SHP77 treated with DMSO at 0.1 percent for 48 hours (cell line): ENCODE data around the gene RORB.
"Not testable (repeated sequence)": the region's sequence is repeated elsewhere in the genome, so short reads cannot be mapped to it uniquely, and the experiment has no call there.

Source experiments
- DNase-seq: peaks from one replicate; lab custom pipeline; 2025; lab: John Stamatoyannopoulos, UW

RORB gene

DNA sequence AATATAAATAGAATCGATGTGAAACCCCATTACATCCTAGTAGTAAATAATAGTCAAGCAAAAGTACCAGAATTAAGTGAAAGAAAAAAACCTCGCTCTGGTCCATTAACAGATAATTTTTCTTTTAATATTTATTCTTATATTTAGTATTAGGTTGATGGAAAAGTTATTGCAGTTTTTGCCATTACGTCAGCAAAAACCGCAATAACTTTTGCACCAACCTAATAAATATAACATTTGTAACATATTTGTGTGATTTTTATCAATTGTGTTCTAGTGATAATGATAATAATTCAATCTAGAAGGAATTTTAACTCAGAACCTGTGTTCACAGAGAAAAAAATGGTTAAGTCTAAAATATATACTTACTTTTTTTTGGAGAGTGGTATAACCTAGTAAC lies 16.1 kb downstream of the RORB start:
- no peak for DNase-seq

DNA sequence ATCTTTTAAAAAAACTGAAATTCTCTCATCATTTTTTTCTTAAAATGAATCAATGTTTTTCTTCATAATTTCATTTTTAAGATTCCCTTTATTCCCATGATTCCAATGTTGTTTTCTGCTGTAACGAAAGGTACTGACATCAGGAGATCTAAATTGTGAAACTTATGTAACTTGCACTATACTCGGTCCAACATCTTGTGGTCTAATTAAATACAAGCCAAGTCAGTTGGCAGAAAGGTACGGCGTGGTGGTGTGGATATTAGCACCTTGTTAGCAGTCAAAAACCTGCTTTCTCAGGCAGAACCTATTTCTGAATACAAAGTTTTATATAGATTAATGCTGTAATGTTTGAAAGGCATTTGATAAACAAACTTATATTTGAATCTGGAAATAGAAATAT lies 20.1 kb downstream of the RORB start:
- DNase-seq: no peak

DNA sequence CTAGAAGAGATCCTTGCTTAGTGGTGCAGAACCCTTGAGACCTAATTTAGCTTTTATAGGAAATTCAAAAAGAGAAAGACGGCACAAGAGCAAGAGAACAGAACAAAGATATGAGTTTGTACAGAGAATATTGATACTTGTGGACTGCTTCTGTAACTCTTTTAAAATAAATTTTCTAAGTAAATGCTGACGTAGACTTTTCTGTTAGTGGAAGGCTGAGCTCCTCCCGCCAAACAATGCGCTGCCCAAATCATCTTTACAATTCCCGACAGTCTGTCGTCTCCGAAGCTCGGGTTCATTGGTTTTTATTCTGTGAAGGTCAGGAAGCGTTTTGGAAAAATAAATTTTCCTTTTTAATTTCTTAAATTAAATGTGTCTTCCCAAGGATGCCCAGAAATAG lies 22.3 kb downstream of the RORB start:
- no peak for DNase-seq

DNA sequence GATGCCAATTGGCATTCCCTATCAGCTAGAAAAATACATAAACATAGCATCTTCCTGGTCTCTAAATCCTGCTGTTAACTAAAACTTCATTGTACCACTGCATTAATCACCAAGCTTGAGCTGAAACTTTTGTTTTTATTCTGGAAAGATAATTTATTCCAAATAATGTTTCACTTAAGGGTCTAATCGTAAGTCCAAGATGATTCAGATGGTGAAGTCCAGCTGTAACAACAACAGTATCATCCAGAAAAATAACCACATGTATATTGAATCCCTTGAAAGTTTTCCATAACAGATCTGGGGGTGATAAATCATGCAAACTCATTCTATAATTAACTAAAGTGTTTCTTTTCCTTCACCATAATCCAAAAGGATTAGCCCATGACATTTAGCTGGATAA lies 23.9 kb downstream of the RORB start:
- no peak for DNase-seq

DNA sequence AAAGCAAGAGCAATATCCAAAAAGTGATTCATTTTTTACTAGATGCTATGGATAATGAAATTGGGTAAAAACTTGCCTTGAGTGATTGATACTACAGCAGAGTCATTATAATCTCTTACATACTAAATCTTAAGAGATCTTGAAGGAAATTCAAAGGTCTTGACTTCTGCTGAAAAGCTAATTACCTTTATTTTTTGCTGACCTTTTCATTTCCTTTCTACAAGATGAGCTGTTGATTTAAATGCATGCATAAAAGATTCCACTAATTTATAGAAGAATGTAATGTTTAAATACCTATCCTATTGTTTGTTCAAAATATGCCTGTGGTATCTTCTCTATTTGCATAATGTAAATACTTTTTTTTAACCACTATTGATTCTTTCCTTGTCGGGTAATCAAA lies 27.2 kb downstream of the RORB start:
- DNase-seq: no peak

DNA sequence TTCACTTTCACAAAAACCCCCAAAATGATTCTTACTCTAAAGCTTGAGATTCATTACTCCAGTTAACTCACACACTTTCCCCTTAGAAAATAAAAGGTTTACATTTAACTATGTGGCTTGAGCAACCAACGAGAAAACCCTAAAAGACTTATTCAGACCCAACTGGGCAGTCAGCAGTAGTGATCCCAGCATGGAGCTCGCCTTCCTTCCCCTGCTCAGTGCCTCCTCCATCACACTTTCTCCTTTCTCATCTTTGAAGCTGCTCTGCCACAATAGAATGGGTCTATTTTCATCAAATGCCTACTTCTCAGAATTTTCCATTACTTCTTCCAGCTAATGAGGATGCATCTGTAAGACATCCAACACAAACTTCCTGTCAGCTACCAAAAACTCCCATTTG lies 29.1 kb downstream of the RORB start:
- DNase-seq: no peak

DNA sequence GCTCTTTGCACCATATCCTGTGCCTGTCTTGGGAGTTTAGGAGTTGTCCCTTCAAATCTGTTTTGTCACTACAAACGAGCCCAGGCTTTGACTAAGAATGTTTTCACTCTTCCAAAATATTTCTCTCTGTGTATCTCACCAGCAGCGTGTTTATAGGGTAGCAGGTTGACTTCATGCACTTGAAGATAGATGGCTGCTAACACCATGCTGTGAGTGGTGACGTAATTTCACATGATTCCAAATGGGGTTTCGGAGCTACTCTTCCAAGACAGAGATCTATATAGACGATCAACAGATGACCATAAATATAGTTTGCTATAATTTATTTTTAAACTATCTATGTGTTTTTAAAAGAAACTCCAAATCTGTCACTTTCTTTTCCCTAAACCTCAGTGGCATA lies 30.6 kb downstream of the RORB start:
- DNase-seq: no peak

DNA sequence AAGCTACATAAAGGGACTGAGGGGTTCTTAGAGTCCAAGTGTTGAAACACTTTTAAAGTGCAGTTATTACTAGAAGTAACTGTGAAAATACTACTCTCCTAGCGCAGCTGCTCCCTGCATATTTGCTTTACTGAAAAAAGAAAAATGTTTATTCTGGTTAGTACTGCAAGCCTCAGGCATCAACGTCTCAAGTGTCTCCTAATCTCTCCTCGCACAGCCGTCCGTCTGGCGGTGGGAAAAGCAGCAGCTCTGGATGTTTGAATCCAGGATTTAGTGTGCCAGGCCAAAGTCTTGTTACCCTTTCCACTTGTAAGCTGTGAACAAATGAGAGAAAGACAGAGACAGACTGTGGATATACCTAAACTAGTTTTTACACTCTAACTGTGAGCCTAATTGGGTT lies 31.1 kb downstream of the RORB start:
- no peak for DNase-seq

DNA sequence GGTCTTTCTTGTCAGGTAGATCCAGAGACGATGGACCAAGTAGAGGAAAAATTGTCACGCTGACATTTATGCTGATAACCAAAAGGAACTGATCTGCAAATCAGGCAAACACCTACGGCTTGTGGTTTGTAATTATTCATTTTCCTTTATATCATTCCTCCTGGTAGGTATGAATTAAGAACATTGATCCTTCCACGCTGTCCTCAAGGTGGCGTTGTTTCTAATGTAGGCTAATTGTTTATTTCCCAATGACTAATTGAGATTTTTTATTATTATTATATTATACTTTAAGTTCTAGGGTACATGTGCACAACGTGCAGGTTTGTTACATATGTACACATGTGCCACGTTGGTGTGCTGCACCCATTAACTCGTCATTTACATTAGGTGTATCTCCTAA lies 33.3 kb downstream of the RORB start:
- not testable (repeated sequence) for DNase-seq

DNA sequence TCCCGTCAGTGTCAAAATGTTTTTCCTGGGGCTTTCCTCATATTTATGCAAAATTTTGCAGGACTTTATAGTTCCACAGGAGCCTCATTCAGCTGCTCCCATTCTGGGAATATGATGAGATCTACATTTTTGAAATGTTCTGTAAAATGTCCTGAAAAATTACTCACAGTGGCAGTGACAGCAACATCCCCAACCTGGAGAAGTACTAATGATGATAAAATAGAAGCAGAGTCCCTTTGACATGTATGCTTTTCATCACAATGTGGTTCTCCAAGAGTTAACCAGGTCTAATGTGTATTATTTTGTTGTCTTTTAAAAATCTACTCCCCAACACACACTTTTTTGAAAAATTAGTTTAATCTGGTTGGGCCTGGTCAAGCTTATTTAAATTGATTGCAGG lies 36.1 kb downstream of the RORB start:
- DNase-seq: no peak

DNA sequence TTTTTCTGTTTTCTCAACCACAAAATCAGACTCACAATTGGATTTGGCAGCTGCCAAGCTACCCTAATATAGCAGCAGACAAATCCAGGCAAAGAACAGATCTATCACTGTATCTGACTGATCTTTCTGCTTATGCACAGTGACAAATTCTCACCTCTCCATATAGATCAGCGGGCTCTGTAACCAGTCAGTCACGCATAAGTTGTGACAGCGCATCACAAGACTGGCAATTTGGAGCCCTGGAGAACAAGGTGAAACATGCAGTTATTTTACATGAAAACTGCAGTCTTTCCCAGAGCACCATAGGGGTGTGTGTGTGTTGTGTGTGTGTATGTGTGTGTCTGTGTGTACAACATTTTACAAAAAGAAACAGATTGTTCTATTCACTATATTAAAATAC lies 37.7 kb downstream of the RORB start:
- DNase-seq: no peak

DNA sequence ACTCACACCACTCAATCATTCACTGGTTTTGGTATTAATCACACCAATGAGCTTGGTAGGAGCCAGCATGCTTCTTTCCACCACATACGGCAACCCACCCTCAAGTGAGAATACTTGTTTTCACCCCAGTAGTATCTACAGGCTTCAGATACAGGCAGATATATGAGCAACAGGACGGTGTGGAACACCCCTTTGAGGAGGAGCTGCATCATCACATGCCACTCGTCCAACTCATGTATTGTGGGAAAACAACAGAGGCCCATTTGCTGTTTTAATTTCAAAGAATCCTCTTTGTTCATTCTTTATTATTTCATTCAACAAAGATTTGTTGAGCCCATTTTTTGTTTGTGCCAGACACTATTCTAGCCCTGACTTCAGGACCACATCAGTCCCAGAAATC lies 46.0 kb downstream of the RORB start:
- DNase-seq: no peak

DNA sequence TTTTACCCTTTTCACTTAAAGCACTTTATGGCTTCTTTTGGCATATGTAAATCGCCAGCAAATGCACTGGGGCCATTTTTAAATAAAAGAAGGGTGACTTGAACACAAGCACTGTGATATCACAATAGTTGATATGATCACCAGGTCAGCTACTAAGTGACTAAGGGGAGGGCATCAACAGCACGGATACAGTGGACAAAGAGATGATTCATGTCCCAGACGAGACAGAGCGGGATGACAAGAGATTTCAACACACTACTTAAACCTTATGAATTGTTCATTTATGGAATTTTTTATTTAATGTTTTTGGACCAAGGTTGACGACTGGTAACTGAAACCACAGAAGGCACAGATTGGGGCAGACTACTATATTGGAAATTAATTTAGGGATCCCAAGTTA lies 54.1 kb downstream of the RORB start:
- DNase-seq: no peak

DNA sequence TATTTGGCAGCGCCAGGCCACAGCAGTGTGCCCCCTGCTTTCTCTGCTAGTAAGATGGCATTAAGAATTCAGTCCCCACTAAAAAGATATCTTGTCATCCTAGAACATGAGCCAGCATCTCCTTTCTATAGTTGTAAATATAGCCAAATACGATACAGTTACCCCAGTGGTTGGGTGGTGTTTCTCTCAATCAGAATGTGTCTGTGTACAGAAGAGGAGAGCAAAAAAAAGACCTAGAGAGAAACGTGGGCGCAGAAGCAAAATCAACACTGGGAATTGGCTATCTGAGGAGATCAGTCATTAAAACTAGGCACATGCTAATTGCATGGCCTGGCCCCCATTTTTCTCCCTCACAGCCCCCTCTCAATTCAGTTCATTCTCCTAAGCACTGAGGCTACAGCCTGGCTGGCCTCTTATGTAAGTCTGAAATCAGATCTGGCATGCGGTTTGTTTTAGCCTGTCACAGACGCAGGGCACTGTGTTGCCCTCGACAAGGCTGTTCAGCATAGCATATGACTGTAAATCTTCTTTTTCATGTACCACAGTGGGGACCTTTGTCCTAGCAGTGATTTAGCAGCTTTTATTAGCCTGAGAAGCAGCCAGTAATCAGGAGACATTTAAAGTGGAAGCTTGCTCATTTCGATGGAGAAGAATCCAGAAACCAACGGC lies 57.8 kb downstream of the RORB start:
- no peak for DNase-seq

DNA sequence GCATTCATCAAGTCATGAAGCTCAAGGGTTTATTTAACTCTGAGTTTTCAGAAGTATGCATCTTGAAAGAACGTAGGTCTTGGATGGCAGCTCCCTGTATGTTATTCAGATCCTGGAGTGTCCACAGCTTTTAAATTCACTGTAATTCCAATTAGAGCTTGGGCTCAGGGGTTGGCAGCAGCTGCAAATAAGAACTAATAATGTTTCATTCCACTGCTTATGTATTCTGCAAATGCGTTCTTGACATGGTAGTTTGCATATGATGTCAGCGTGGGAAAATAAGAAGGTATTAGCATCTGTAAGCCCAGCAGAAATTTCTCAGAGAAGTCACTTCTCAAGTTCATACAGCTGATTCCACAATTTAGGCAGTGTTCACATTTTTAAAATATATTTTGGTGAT lies 58.4 kb downstream of the RORB start:
- no peak for DNase-seq

DNA sequence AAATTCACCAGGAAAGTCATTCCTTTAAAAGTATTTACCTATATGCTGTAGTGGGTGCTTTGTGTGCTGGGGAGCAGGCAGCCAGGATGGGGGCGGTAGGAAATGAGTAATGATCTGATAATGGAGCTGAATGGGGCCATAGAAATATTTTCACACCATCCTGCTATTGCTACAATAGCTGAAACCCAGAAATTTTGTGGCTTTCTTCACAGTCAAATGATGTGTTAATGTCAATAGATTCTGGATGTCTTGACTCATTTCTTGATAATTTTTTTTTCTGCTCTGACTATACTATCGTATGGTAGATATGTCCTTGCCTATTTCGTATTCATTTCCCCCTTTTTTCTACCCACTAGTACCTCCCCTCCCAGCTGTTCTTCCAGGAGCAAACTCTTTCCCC lies 59.5 kb downstream of the RORB start:
- DNase-seq: no peak

DNA sequence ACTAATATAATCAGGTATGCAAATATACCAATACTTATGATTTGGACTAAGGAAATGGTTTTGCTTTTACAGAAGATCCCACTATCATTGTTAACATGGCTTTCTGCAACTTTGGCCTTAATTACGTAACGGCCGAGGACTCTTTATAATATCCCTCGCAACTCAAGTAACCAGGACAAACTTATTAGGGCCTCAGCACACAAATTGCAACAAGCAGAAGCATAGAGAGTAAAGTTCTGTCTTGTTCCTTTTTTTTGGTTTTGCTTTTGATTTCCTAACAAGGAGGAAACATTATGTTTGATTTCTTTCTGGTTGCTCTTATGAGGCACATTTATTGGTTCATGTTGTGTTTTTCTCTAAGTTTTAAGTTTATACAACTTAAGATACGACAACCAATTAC lies 60.4 kb downstream of the RORB start:
- no peak for DNase-seq

DNA sequence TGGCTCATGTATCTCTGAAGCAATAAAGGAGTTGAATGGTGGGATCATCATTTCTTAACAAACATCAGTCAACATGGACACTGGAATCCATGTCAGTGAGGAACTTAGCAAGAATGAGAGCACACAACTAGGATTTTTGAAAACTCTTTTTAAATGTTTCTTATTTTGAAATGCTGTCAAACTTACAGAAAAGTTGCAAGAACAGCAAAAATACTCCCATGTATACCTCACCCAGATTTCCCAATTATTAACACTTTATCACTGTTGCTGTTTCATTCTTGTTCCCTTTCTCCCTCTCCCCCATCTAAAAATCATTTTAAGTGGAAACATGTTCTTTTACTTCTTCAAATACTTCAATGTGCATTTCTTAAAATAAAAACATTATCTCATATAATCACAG lies 65.5 kb downstream of the RORB start:
- no peak for DNase-seq

DNA sequence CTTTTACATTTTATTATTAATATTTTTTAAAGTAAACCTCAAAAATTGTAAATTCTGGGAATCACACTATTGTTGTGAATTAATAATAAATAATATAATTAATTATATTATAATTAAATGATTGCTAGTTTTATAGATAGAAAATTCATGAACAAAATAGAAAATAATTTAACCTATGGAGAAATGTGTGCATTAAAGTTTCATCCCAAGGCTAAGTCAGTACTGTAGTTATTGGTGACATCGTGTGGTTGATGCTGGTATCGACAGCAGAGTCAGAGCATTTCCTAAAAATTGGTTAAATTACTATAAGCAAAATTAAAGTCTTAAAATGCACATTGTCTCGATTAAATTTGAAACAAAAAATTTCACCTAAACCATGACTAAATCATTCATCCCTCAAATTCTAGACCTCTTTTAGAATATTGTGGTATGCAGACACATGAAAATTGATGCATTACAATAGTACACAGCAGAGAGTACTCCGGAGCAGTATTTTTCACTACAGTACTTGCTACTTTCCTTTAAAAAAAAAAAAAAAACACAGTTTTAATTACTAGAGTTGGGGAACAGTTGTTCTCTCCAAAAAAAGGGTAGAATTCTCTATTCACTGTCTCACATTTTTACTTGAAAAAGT lies 73.9 kb downstream of the RORB start:
- DNase-seq: no peak

DNA sequence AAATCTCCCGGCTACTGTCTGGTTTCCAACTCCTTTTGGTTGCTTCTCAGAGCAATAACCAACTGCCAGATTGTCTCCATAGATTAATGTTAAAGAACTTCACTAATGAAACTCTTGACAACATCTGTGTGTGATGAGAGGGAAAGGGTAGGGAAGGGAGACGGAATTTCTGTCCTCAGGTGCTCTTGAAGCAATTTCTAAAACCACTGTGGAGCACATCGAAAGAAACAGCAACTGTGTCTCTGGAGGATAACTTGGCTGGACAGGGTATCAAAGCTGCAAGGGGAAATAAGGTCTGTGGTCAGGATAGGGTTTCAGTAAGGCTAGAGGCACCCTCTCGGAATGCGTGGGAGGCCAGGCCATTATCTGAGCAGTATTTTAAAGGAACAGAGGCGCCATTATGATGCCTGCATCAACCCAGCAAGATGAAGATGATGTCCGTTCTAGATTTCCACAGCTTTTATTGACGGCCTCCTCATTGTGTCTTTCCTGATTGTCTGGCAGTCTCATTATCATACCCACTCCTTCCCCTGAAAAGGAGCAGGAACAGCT lies 76.6 kb downstream of the RORB start:
- DNase-seq: no peak

DNA sequence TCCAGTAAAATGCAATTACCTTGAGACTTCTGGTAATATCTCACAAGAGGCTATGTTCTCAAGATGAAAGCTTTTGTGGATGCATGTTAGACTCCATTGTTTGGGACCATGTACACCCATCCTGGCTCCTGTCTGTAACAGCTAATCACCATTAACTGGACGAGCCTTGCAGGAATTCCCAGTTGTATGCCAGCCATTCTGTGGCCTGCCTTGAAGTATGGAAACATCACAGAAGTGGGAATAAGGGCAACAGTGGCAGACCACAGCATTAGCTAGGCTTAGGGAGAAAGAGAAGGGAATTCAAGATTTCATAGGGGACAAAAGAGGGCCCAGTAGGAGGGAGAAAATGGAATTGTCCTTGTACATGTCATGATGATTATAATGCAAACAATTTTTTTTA lies 79.0 kb downstream of the RORB start:
- DNase-seq: no peak

DNA sequence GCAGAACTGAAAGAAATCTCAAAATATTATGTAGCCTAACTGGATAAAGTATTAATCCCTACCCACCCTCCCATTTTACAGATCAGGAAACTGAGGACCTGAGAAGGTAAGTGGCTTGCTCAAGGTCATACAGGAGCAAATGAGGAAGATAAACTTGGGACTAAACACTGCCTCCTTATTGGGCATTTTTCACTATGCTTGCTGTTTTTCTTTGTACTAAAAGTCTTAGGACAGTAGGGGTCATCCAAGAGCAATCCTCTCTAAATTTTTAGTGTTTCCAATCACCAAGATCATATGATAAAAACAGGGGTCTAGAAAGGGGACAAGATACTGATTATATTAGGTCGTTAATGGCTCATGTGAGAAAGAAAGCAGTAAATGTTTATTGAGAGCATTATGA lies 80.8 kb downstream of the RORB start:
- no peak for DNase-seq

DNA sequence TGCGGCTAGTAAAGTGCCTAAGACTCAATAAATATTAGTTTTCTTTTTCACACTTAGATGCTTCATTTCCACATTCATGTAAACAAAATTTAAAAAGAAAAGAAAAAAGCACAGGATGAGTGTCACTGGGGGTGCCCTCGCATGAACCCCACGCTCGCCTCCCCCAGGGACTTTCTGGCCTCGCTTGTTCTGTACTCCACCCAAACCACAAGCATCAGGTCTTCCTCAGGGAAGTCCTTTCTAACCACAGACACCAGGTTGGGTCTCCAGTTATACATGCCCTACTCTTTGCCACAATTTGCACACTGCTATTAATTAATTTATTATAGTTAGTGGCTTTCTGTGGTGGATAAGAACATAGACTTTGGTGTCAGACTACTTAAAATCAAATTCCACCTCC lies 92.4 kb downstream of the RORB start:
- no peak for DNase-seq

DNA sequence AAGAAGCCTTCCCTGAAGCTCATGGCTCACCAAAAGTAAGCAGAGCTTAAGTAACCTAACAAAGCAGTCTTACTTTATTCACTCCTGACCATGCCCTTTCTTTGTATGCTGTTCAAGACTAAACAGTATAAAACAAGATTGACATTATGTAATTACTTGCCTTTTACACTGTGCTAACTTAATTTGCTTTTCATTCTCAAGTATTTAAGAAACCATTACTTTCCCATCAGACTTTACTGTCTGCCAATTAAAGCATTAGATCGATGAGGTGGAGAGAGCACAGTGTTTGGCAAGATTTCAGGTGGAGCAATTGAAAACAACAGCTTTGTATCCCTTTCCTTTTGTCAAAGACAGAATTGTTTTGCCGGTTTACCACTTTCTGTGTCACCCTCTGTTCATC lies 98.2 kb downstream of the RORB start:
- DNase-seq: no peak
